Cardiac muscle cell (in vitro differentiated cells and primary cell): ENCODE data around the gene LDLRAD4. TPM values are rescaled to one million over a fixed set of nuclear protein-coding genes. Genes with fewer than 3 reads are reported as not detected.

Source experiments
- DNase-seq, 2 donors: peaks; one replicate each; pipeline versions ENCODE4 v3.0.0 to v3.0.0-alpha.2; 2010 to 2017; ENCODE audit warnings: low read depth in 1 of 2, low spot score in 1 of 2
- H3K27ac ChIP-seq: fragments of 200-600 bp; sonication (generic); 2 replicates; pipeline ENCODE4 v1.5.1; 2016
- H3K27me3 ChIP-seq: fragments of 200-600 bp; sonication (generic); 2 replicates; pipeline ENCODE4 v1.6.0; 2016; ENCODE audit warnings: control low read depth
- H3K36me3 ChIP-seq: fragments of 200-600 bp; sonication (generic); 2 replicates; pipeline ENCODE4 v1.5.1; 2016; ENCODE audit warnings: control low read depth
- H3K4me1 ChIP-seq: fragments of 200-600 bp; sonication (generic); 2 replicates; pipeline ENCODE4 v1.8.1; 2017; ENCODE audit warnings: low read depth, mild to moderate bottlenecking, mixed run types
- H3K4me3 ChIP-seq: fragments of 200-600 bp; sonication (generic); 2 replicates; pipeline ENCODE4 v1.5.1; 2016; ENCODE audit warnings: mild to moderate bottlenecking
- H3K9me3 ChIP-seq: fragments of 200-600 bp; sonication (generic); 2 replicates; pipeline ENCODE4 v1.5.1; 2017; ENCODE audit warnings: low read depth, mild to moderate bottlenecking, control low read depth
- CTCF ChIP-seq: IDR thresholded peaks from 2 replicates; pipeline ENCODE4 v1.5.1; 2012; ENCODE audit warnings: low read depth, mild to moderate bottlenecking, low read length
- polyA plus RNA-seq: library from polyadenylated mRNA; unstranded; fragments of >200 nt; fragmentation: Nextera tagmentation; extraction: Ambion mirVana; gene quantifications from 2 replicates; pipeline ENCODE4 v1.2.1, GENCODE V29; 2016
- total RNA-seq: library from RNA; depleted of rRNA; stranded (reverse); fragments of >200 nt; gene quantifications from 2 replicates; pipeline ENCODE4 v1.2.3, GENCODE V29; 2016

LDLRAD4 gene
- total and polyA plus RNA-seq, 2 experiments from 2014 or later, result 10.5 to 11.5 TPM

GRCh38 chr18:13572721-13573120 is 354.2 kb downstream of the LDLRAD4 start:
- Histone ChIP-seq H3K4me3 (no peak overlapping the region), H3K36me3 (no peaks in the 10 kb centered on the region), H3K27me3 (no peaks in the 10 kb centered on the region), H3K27ac (no peak overlapping the region), H3K4me1 (peaks cover 8% of the 10 kb centered on the region), H3K9me3 (no peaks in the 10 kb centered on the region)
- no peak for TF ChIP-seq CTCF
- no peak for DNase-seq

- TF ChIP-seq CTCF, result no peak
- Histone ChIP-seq H3K9me3 (no peaks in the 10 kb centered on the region), H3K27me3 (no peaks in the 10 kb centered on the region), H3K27ac (no peak overlapping the region), H3K4me3 (no peak overlapping the region), H3K4me1 (peaks cover 8% of the 10 kb centered on the region), H3K36me3 (no peaks in the 10 kb centered on the region)
- DNase-seq, result no peak
Observed at GRCh38 chr18:13573750-13574149, 355.2 kb downstream of the LDLRAD4 start.

GRCh38 chr18:13574355-13574754 is 355.8 kb downstream of the LDLRAD4 start:
- Histone ChIP-seq H3K9me3 (no peaks in the 10 kb centered on the region), H3K27ac (no peak overlapping the region), H3K36me3 (no peaks in the 10 kb centered on the region), H3K4me1 (peaks cover 8% of the 10 kb centered on the region), H3K27me3 (no peaks in the 10 kb centered on the region), H3K4me3 (no peak overlapping the region)
- no peak for DNase-seq
- no peak for TF ChIP-seq CTCF

- Histone ChIP-seq H3K4me1 (peaks cover 8% of the 10 kb centered on the region), H3K27ac (no peak overlapping the region), H3K9me3 (no peaks in the 10 kb centered on the region), H3K4me3 (no peak overlapping the region), H3K27me3 (no peaks in the 10 kb centered on the region), H3K36me3 (no peaks in the 10 kb centered on the region)
- TF ChIP-seq CTCF, result no peak
- DNase-seq, result no peak
Observed at GRCh38 chr18:13574761-13575160, 356.2 kb downstream of the LDLRAD4 start.

- H3K9me3 ChIP-seq, result no peaks in the 10 kb centered on the region
- H3K27ac ChIP-seq, result no peak overlapping the region
- H3K4me1 ChIP-seq, result peaks cover 3% of the 10 kb centered on the region
- no peak for TF ChIP-seq CTCF
- H3K36me3 ChIP-seq, result no peaks in the 10 kb centered on the region
- no peaks in the 10 kb centered on the region for H3K27me3 ChIP-seq
- DNase-seq, result no peak
- no peak overlapping the region for H3K4me3 ChIP-seq
Observed at GRCh38 chr18:13576598-13576997, 358.0 kb downstream of the LDLRAD4 start.
